Endothelial cell of umbilical vein (primary cell): ENCODE measurements around the gene SPEF1. TPM values are rescaled to one million over a fixed set of nuclear protein-coding genes. Genes with fewer than 3 reads are reported as not detected.

Experiments used
- BruUV-seq: library from RNA; stranded (reverse); fragments of 400-500 nt; replicated peaks from 2 replicates; lab custom pipeline; 2021; lab: Mats Ljungman, UMichigan
- CTCF ChIA-PET: fragments of 300-600, 350-600 bp; sonication (Branson Sonifier 250); formaldehyde crosslinking; loops from one replicate; lab custom pipeline; 2021; ENCODE audit warnings: antibody characterized with exemption, inconsistent platforms; lab: Charles Lee
- POLR2A ChIA-PET: fragments of 300-600, 350-600 bp; sonication (Branson Sonifier 250); formaldehyde crosslinking; loops from one replicate; lab custom pipeline; 2021; ENCODE audit warnings: antibody characterized with exemption, inconsistent platforms; lab: Charles Lee
- DNase-seq: peaks from one replicate; pipeline ENCODE4 v3.0.0-alpha.2; 2011; ENCODE audit warnings: low read depth, low spot score
- FAIRE-seq: peaks from 2 replicates; lab custom pipeline; 2011; peaks lifted over from hg19 to GRCh38; lab: Jason Lieb, UNC
- H2AFZ ChIP-seq: 2 replicates; pipeline ENCODE4 v1.6.0; 2012; ENCODE audit warnings: low read depth, low read length, control low read depth, inconsistent platforms
- H3K27ac ChIP-seq: 2 replicates; pipeline ENCODE4 v1.5.1; 2011; ENCODE audit warnings: low read depth, mild to moderate bottlenecking, control low read depth, low read length, moderate library complexity; ENCODE audit not compliant: insufficient read depth
- H3K27me3 ChIP-seq, 2 experiments: 2 replicates each; pipeline versions ENCODE4 v1.6.0 to v1.6.1; 2011; ENCODE audit warnings: low read length in 2 of 2, mixed read lengths in 1 of 2; ENCODE audit not compliant: control insufficient read depth in 2 of 2, insufficient read depth in 2 of 2
- H3K36me3 ChIP-seq, 2 experiments: 2 replicates in 1 of 2; 3 replicates in 1 of 2; pipeline ENCODE4 v1.5.1; 2011; ENCODE audit warnings: low read length in 2 of 2, mild to moderate bottlenecking in 1 of 2, moderate library complexity in 1 of 2; ENCODE audit not compliant: control insufficient read depth in 2 of 2, insufficient read depth in 2 of 2; ENCODE audit errors: extremely low read depth in 1 of 2
- H3K4me1 ChIP-seq: 3 replicates; pipeline ENCODE4 v1.5.1; 2011; ENCODE audit warnings: mild to moderate bottlenecking, low read length; ENCODE audit not compliant: control insufficient read depth, insufficient read depth; ENCODE audit errors: extremely low read depth
- H3K4me2 ChIP-seq: 2 replicates; pipeline ENCODE4 v1.6.1; 2011; ENCODE audit warnings: low read length, control low read depth, mixed read lengths; ENCODE audit not compliant: insufficient read depth
- H3K4me3 ChIP-seq, 3 experiments: fragments of 200-600 bp in 1 of 3; sonication (generic), shearing (Covaris generic) in 1 of 3; replicated peaks in 1 of 3; 2 replicates each; pipeline ENCODE4 v1.5.1; 2011 to 2016; ENCODE audit warnings: control low read depth in 3 of 3, low read length in 3 of 3, mild to moderate bottlenecking in 2 of 3, inconsistent platforms in 1 of 3, low read depth in 1 of 3, moderate library complexity in 1 of 3; ENCODE audit not compliant: insufficient read depth in 1 of 3
- H3K79me2 ChIP-seq: 2 replicates; pipeline ENCODE4 v1.6.0; 2012; ENCODE audit warnings: low read length, inconsistent platforms; ENCODE audit not compliant: control insufficient read depth, insufficient read depth
- H3K9ac ChIP-seq: replicated peaks from 2 replicates; pipeline ENCODE3; 2011; ENCODE audit warnings: low read length, control low read depth; ENCODE audit not compliant: insufficient read depth; ENCODE audit errors: extremely low read depth
- H3K9me1 ChIP-seq: replicated peaks from 3 replicates; pipeline ENCODE4 v1.6.0; 2011; ENCODE audit warnings: mild to moderate bottlenecking, low read length; ENCODE audit not compliant: control insufficient read depth, insufficient read depth; ENCODE audit errors: extremely low read depth
- H3K9me3 ChIP-seq: replicated peaks from 2 replicates; pipeline ENCODE4 v1.5.1; 2012; ENCODE audit warnings: low read length, inconsistent platforms; ENCODE audit not compliant: control insufficient read depth, insufficient read depth
- H4K20me1 ChIP-seq: replicated peaks from 2 replicates; pipeline ENCODE3; 2011; ENCODE audit warnings: mild to moderate bottlenecking, low read length; ENCODE audit not compliant: control insufficient read depth, insufficient read depth; ENCODE audit errors: extremely low read depth
- EZH2 ChIP-seq: IDR thresholded peaks from 2 replicates; pipeline ENCODE4 v1.6.1; 2012; ENCODE audit warnings: borderline replicate concordance, low read depth, mild to moderate bottlenecking, moderate library complexity, low read length, inconsistent platforms; ENCODE audit not compliant: severe bottlenecking
- FOS ChIP-seq: IDR thresholded peaks from 2 replicates; pipeline ENCODE4 v1.6.1; 2011; ENCODE audit warnings: mild to moderate bottlenecking, low read length, moderate library complexity, borderline replicate concordance; ENCODE audit not compliant: insufficient read depth
- GATA2 ChIP-seq: IDR thresholded peaks from 2 replicates; pipeline ENCODE4 v1.7.0; 2011; ENCODE audit warnings: low read depth, mild to moderate bottlenecking, moderate library complexity, mixed read lengths, low read length; ENCODE audit not compliant: insufficient read length, insufficient read depth
- JUN ChIP-seq: IDR thresholded peaks from 2 replicates; pipeline ENCODE4 v1.6.1; 2011; ENCODE audit warnings: borderline replicate concordance, low read depth; ENCODE audit not compliant: insufficient read length, insufficient read depth
- MYC ChIP-seq: IDR thresholded peaks from one replicate; pipeline ENCODE4 v1.6.1; 2011; ENCODE audit warnings: mild to moderate bottlenecking, low read depth, low read length
- POLR2A ChIP-seq: IDR thresholded peaks from 2 replicates; pipeline ENCODE4 v1.6.1; 2012; ENCODE audit warnings: low read depth, mild to moderate bottlenecking, control low read depth, low read length
- POLR2AphosphoS5 ChIP-seq: IDR thresholded peaks from 2 replicates; pipeline ENCODE4 v1.6.1; 2012; ENCODE audit warnings: low read depth, mild to moderate bottlenecking, control low read depth, low read length, moderate library complexity; ENCODE audit not compliant: insufficient read depth
- dilution Hi-C: fragments of 300-500 bp; cut with MboI; formaldehyde crosslinking; loops from one replicate; pipeline ENCODE4 v1.15.0; 2019; ENCODE audit warnings: low sequenced_read_pairs; ENCODE audit not compliant: extremely low pct_ligation_motif_present
- intact Hi-C: fragments of 100-400 bp; cut with micrococcal nuclease; formaldehyde crosslinking; loops from one replicate; pipeline ENCODE4 v1.10.0; 2022
- polyA plus RNA-seq, 4 experiments: library from polyadenylated mRNA; depleted of rRNA in 3 of 4; stranded (reverse) in 3 of 4; unstranded in 1 of 4; fragments of >200 nt; gene quantifications; 2 replicates each; pipeline versions ENCODE4 v1.2.1 to v1.2.3, GENCODE V29; 2011 to 2012; ENCODE audit warnings: missing spikeins in 1 of 4
- total RNA-seq: library from RNA; stranded (reverse); gene quantifications from 2 replicates; pipeline ENCODE4 v1.2.3, GENCODE V29; 2021
- TF ChIP-seq, protein P1 (sequence below): IDR thresholded peaks from 2 replicates; pipeline ENCODE4 v1.6.1; 2011; ENCODE audit not compliant: insufficient read depth, insufficient read length
- TF ChIP-seq, protein P2 (sequence below), 2 donors: IDR thresholded peaks; 1 replicate in 1 of 2; 2 replicates in 1 of 2; pipeline ENCODE4 v1.5.1; 2011; ENCODE audit warnings: low read length in 2 of 2, mild to moderate bottlenecking in 2 of 2, moderate library complexity in 2 of 2, control low read depth in 1 of 2, inconsistent platforms in 1 of 2, low read depth in 1 of 2; ENCODE audit not compliant: insufficient read depth in 1 of 2; ENCODE audit errors: extremely low read depth in 1 of 2

The SPEF1 gene
- total and polyA plus RNA-seq, 2 donors (not counting 3 experiments of a cell fraction or from before 2014, with no cell fraction given): 0.07 to 0.44 TPM

DNA sequence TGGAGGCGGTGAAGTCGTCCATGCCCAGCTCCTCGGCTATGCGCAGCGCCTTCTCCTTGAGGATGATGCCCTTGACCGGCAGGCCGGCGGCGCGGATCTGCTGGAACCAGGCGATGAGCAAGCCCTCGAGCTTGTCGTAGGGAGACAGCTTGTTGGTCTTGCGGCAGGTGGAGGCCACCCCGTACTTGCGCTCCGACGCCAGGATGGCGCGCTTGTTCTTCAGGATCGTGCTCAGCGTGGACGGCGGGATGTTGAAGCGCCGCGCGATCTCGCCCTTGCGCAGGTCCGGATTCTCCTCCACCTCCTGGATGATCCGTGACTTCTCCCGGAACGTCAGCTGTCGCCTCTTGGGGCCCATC is 4.9 kb upstream of the SPEF1 start:
- ChIA-PET POLR2A (interaction anchor here (1.0 kb wide), 1 partner anchor 18 kb away, joined by 4 read pairs; the partner anchor contains the start of gene ADISSP), CTCF (interaction anchor here (0.7 to 7.6 kb wide), 29 partner anchors 8 to 299 kb away, joined by 3 to 214 read pairs (median 4); partner anchors contain the start of genes ADISSP, AP5S1 and CDC25B)
- H3K9ac ChIP-seq: peak overlapping the region; percentile 44
- no peak for TF ChIP-seq EZH2
- TF ChIP-seq, protein P1, sequence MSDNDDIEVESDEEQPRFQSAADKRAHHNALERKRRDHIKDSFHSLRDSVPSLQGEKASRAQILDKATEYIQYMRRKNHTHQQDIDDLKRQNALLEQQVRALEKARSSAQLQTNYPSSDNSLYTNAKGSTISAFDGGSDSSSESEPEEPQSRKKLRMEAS: peak; percentile 48
- dilution Hi-C loops (no loop called here), intact Hi-C loops (loop anchor here (1.0 kb wide), 2 partner anchors 34 to 69 kb away; partner anchors contain the start of gene AP5S1)
- peak overlapping the region; percentile 66 for H3K4me2 ChIP-seq
- H3K4me3 ChIP-seq: peak overlapping the region in 2 of 3 experiments; percentile 1 to 62
- H3K79me2 ChIP-seq: peaks cover 31% of the 10 kb centered on the region
- H3K36me3 ChIP-seq: peaks cover 0 to 5% of the 10 kb centered on the region in 2 experiments
- H3K9me1 ChIP-seq: no peaks in the 10 kb centered on the region
- peak overlapping the region; percentile 0 for H3K27ac ChIP-seq
- FAIRE-seq (peak; percentile 61), DNase-seq (peak; percentile 67)
- no peak overlapping the region for H2AFZ ChIP-seq
- H3K9me3 ChIP-seq: no peaks in the 10 kb centered on the region
- BruUV-seq: TSS peak; percentile 50
- peaks cover 18% of the 10 kb centered on the region for H3K4me1 ChIP-seq
- no peaks in the 10 kb centered on the region for H4K20me1 ChIP-seq
- no peaks in the 10 kb centered on the region for H3K27me3 ChIP-seq

DNA sequence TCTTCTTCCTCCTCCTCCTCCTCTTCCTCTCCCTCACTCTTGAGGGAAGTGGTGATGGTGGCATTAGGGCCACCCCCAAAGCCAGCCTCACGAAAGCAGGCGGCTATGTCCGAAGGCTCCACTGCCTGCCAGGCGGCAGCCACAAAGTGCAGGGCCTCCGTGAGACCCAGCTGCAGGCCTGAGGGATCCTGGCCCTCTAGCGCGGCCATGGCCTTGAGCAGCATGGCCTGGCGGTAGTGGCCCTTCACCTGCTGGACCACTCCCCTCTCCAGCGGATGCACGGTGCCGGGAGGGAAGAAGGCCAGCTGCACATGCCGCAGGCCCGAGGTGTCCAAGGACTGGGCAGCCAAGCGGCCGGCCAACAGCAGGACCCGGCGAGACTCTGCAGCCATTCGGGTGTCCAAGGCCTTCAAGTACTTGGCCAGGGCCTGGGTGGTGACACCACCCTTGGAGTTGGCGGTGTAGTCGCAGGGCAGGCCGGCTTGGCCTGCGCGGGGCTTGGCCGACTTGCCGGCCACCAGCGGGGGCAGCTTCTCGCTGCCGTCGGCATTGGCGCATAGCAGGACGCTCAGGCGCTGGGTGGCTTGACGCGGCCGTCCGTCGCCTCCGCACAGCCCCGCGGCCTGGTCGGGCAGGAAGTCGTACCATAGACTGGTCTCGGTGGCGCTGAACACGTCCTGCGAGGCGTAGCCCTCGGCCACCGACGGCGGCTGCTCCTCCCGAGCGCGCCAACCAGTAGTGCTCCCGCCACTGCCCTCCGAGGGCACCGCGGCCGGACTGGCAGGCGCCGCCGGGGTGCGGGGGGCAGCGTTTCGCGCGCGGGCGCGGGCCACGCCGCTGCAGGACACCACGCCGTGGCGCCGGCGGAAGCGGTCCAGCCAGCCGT is 4.2 kb upstream of the SPEF1 start:
- no peaks in the 10 kb centered on the region for H3K27me3 ChIP-seq
- CTCF ChIA-PET: interaction anchor here (0.6 to 7.6 kb wide), 21 partner anchors 8 to 286 kb away, joined by 3 to 214 read pairs (median 4); partner anchors contain the start of genes ADISSP and AP5S1
- dilution Hi-C loops (no loop called here), intact Hi-C loops (loop anchor here (1.0 kb wide), 2 partner anchors 35 to 70 kb away; partner anchors contain the start of gene AP5S1)
- TF ChIP-seq JUN: no peak
- TF ChIP-seq POLR2A: no peak
- no peak for TF ChIP-seq MYC
- no peak for TF ChIP-seq GATA2
- TF ChIP-seq, protein P2, sequence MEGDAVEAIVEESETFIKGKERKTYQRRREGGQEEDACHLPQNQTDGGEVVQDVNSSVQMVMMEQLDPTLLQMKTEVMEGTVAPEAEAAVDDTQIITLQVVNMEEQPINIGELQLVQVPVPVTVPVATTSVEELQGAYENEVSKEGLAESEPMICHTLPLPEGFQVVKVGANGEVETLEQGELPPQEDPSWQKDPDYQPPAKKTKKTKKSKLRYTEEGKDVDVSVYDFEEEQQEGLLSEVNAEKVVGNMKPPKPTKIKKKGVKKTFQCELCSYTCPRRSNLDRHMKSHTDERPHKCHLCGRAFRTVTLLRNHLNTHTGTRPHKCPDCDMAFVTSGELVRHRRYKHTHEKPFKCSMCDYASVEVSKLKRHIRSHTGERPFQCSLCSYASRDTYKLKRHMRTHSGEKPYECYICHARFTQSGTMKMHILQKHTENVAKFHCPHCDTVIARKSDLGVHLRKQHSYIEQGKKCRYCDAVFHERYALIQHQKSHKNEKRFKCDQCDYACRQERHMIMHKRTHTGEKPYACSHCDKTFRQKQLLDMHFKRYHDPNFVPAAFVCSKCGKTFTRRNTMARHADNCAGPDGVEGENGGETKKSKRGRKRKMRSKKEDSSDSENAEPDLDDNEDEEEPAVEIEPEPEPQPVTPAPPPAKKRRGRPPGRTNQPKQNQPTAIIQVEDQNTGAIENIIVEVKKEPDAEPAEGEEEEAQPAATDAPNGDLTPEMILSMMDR (IDR thresholded peaks at IDR 0.05; ENCODE audit: extremely low read depth in 1 of 2, insufficient read depth in 1 of 2, low read depth in 1 of 2, low read length in 2 of 2): peak in 1 of 2 donors; percentile 3
- TF ChIP-seq FOS: no peak
- TF ChIP-seq POLR2AphosphoS5: peak; percentile 36
- no peak for TF ChIP-seq EZH2
- TF ChIP-seq, protein P1: no peak
- H3K4me3 ChIP-seq: peak overlapping the region; percentile 1 to 62 (median 30)
- peak overlapping the region; percentile 66 for H3K4me2 ChIP-seq
- no peak overlapping the region for H2AFZ ChIP-seq
- H3K36me3 ChIP-seq: peaks cover 0 to 5% of the 10 kb centered on the region in 2 experiments
- H3K27ac ChIP-seq: peak overlapping the region; percentile 0
- BruUV-seq: no TSS peak
- peak overlapping the region; percentile 44 for H3K9ac ChIP-seq
- DNase-seq (peak; percentile 24), FAIRE-seq (no peak)
- H3K9me3 ChIP-seq: no peaks in the 10 kb centered on the region
- H3K4me1 ChIP-seq: peaks cover 22% of the 10 kb centered on the region
- no peaks in the 10 kb centered on the region for H3K9me1 ChIP-seq
- POLR2A ChIA-PET: interaction anchor here (1.0 kb wide), 1 partner anchor 18 kb away, joined by 4 read pairs; the partner anchor contains the start of gene ADISSP
- peaks cover 31% of the 10 kb centered on the region for H3K79me2 ChIP-seq
- no peaks in the 10 kb centered on the region for H4K20me1 ChIP-seq
